Ovary (tissue), 9 donors: Measurements from ENCODE around the gene TULP1. TPM values are rescaled to one million over a fixed set of nuclear protein-coding genes. Genes with fewer than 3 reads are reported as not detected.

Experiments used
- DNase-seq, 5 donors: peaks; one replicate each; pipeline ENCODE4 v3.0.0-alpha.2; 2019 to 2020
- H3K27ac ChIP-seq, 2 donors: fragments of 200-600 bp; one replicate each; pipeline versions ENCODE4 v1.5.1 to v1.8.0; 2019 to 2022
- H3K27me3 ChIP-seq: fragments of 200-600 bp; one replicate; pipeline ENCODE4 v1.8.0; 2022
- H3K36me3 ChIP-seq: fragments of 200-600 bp; sonication (generic); one replicate; pipeline ENCODE4 v1.5.1; 2019
- H3K4me1 ChIP-seq: one replicate; pipeline ENCODE4 v1.8.1; 2013; ENCODE audit warnings: mild to moderate bottlenecking, moderate library complexity; ENCODE audit not compliant: insufficient read depth
- H3K4me3 ChIP-seq: fragments of 200-600 bp; sonication (generic); one replicate; pipeline ENCODE4 v1.5.1; 2017
- H3K9me3 ChIP-seq, 2 donors: fragments of 200-600 bp in 1 of 2; sonication (generic) in 1 of 2; one replicate each; pipeline versions ENCODE4 v1.5.1 to v1.8.1; 2013 to 2019; ENCODE audit warnings: mild to moderate bottlenecking in 1 of 2, moderate library complexity in 1 of 2
- EP300 ChIP-seq: sonication (generic); formaldehyde crosslinking; IDR thresholded peaks from one replicate; pipeline ENCODE4 v1.6.1; 2017; ENCODE audit warnings: antibody characterized with exemption
- POLR2A ChIP-seq: fragments of 450-650 bp; IDR thresholded peaks from one replicate; pipeline ENCODE4 v1.6.1; 2017; ENCODE audit warnings: antibody characterized with exemption, mild to moderate bottlenecking, moderate library complexity
- WGBS, 3 donors: extraction: QIAGEN DNeasy Blood & Tissue Kit in 1 of 3; methylation state at CpG; one replicate each; pipeline versions ENCODE4 v1.1.5 to v1.1.7; 2013 to 2017; 5-methylcytosine and 5-hydroxymethylcytosine counted together
- intact Hi-C, 4 donors: fragments of 100-400 bp; cut with DNase I; formaldehyde crosslinking; loops; one replicate each; pipeline versions ENCODE4 v1.11.0 to v1.15.1; 2022 to 2023
- polyA plus RNA-seq, 2 donors: library from polyadenylated mRNA; stranded (reverse); fragments of 200-250 nt in 1 of 2; fragments of 350-450 nt in 1 of 2; fragmentation: Illumina TruSeq in 1 of 2; extraction: RNeasy Lipid Tissue Mini Kit (QIAGEN cat#74804) in 1 of 2; gene quantifications; one replicate each; pipeline ENCODE4 v1.2.3, GENCODE V29; 2013 to 2014
- total RNA-seq, 7 donors: library from RNA; depleted of rRNA in 2 of 7; stranded (reverse); fragments of >200 nt in 2 of 7; fragmentation: NEBNext Ultra II Directional in 3 of 7; extraction: Animal tissue kit (Norgen Biotek cat#: 25700) in 3 of 7; gene quantifications; one replicate each; pipeline versions ENCODE4 v1.1.0 to v1.2.4, GENCODE V29; 2016 to 2023
- TF ChIP-seq, protein P1 (sequence below), 3 donors: fragments of 450-650 bp in 2 of 3; fragments of 200-600 bp in 1 of 3; IDR thresholded peaks; one replicate each; pipeline versions ENCODE4 v1.5.1 to v1.8.0; 2016 to 2022; ENCODE audit warnings: antibody characterized with exemption in 3 of 3, mild to moderate bottlenecking in 1 of 3
- donor health status: DM: no; HTN: no; CAD: no; lungs with moderate emphysema.
- donor health status: DM: no; HTN: no; CAD: no.
- donor health status: Bipolar disorder and iron deficiency.
- donor health status: DM: yes; HTN: yes; CAD: no.
- donor health status: DM: no; HTN: no; CAD: no.
- donor health status: DM: yes; HTN: yes; CAD: no.

The TULP1 gene
- total and polyA plus RNA-seq, 9 donors: 0.17 to 1.1 (median 0.45) TPM; not detected in 3

DNA sequence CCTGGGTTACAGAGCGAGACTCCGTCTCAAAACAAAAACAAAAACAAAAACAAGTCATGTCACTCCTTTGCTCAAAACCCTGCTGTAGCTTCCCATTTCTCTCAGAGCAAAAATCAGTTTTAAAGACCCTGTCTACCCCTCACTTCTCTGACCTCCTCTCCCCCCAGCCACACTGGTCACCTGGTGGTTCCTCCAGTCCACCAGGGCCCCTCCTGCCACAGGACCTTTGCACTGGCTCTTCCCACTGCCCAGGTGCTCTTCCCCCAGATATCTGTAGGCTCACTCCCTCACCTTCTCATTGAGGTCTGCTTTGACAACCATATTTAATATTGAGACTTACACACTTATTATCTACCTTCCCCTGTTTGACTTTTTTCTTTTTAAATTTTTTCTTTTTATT, 10.9 kb downstream of the TULP1 start:
- Histone ChIP-seq H3K4me1 (peaks cover 7% of the 10 kb centered on the region), H3K27me3 (no peaks in the 10 kb centered on the region), H3K4me3 (no peak overlapping the region), H3K27ac (no peak overlapping the region), H3K36me3 (no peaks in the 10 kb centered on the region), H3K9me3 (no peaks in the 10 kb centered on the region)
- DNase-seq: no peak
- intact Hi-C loops: no loop called here
- WGBS, 3 donors: 69 to 80% (median 74%) methylated on average over 2 of the region's 2 CpGs
- TF ChIP-seq, protein P1, sequence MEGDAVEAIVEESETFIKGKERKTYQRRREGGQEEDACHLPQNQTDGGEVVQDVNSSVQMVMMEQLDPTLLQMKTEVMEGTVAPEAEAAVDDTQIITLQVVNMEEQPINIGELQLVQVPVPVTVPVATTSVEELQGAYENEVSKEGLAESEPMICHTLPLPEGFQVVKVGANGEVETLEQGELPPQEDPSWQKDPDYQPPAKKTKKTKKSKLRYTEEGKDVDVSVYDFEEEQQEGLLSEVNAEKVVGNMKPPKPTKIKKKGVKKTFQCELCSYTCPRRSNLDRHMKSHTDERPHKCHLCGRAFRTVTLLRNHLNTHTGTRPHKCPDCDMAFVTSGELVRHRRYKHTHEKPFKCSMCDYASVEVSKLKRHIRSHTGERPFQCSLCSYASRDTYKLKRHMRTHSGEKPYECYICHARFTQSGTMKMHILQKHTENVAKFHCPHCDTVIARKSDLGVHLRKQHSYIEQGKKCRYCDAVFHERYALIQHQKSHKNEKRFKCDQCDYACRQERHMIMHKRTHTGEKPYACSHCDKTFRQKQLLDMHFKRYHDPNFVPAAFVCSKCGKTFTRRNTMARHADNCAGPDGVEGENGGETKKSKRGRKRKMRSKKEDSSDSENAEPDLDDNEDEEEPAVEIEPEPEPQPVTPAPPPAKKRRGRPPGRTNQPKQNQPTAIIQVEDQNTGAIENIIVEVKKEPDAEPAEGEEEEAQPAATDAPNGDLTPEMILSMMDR (IDR thresholded peaks at IDR 0.05): no peak
- TF ChIP-seq EP300 (no peak), POLR2A (no peak)

DNA sequence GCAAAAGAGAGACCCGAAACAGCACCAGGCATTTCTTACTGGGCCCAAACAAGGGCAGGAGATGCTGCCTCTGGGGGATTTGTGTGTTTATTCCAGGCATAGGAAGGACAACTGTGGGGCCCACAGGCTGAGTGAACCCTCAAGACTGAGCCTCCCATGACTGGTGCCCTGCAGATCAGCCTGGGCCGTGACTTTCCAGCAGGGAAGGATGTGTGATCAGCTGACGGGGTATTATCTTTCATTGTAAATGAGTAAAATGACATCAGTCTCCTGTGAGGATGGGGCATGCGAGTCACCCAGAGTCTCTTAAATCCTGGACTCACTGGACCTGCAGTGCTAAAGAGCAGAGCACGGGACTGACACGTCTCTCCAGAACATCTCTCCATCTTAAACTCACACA, 11.9 kb downstream of the TULP1 start:
- WGBS, 3 donors: 83 to 86% (median 85%) methylated on average over 6 of the region's 6 CpGs
- no peak for DNase-seq
- H3K27ac ChIP-seq: no peak overlapping the region
- H3K36me3 ChIP-seq: no peaks in the 10 kb centered on the region
- peaks cover 7% of the 10 kb centered on the region for H3K4me1 ChIP-seq
- intact Hi-C loops: no loop called here
- no peak overlapping the region for H3K4me3 ChIP-seq
- no peaks in the 10 kb centered on the region for H3K9me3 ChIP-seq
- no peaks in the 10 kb centered on the region for H3K27me3 ChIP-seq
- TF ChIP-seq, protein P1 (IDR thresholded peaks at IDR 0.05): no peak
- no peak for TF ChIP-seq EP300
- TF ChIP-seq POLR2A: no peak

DNA sequence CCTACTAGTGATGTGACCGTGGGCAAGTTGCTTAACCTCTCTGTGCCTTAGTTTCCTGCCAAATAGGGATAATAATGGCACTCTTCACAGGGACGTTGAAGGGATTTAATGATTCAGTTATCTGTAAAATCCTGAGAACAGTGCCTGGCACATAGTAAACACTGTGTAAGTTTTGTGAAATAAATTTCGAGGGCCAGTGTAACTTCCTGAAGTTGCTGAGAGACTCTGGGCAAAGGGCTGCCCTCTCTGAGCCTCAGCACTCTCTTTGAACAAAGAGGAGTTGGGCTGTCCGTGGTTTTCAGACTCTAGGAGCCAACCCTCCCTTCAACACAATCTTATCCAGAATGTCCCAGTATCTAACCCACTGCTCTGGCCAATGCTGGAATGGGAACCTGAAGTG, 13.3 kb downstream of the TULP1 start:
- no peak for DNase-seq
- WGBS, 3 donors: 88 to 90% (median 88%) methylated on average over 4 of the region's 4 CpGs
- intact Hi-C loops: loop anchor here in 1 of 4 donors (10.0 kb wide), 2 partner anchors 95 to 235 kb away; partner anchors contain the start of gene ARMC12
- no peak overlapping the region for H3K4me3 ChIP-seq
- H3K27ac ChIP-seq: no peak overlapping the region
- no peaks in the 10 kb centered on the region for H3K36me3 ChIP-seq
- H3K27me3 ChIP-seq: no peaks in the 10 kb centered on the region
- H3K4me1 ChIP-seq: peaks cover 13% of the 10 kb centered on the region
- H3K9me3 ChIP-seq: no peaks in the 10 kb centered on the region
- no peak for TF ChIP-seq EP300
- TF ChIP-seq, protein P1 (IDR thresholded peaks at IDR 0.05): no peak
- TF ChIP-seq POLR2A: no peak

DNA sequence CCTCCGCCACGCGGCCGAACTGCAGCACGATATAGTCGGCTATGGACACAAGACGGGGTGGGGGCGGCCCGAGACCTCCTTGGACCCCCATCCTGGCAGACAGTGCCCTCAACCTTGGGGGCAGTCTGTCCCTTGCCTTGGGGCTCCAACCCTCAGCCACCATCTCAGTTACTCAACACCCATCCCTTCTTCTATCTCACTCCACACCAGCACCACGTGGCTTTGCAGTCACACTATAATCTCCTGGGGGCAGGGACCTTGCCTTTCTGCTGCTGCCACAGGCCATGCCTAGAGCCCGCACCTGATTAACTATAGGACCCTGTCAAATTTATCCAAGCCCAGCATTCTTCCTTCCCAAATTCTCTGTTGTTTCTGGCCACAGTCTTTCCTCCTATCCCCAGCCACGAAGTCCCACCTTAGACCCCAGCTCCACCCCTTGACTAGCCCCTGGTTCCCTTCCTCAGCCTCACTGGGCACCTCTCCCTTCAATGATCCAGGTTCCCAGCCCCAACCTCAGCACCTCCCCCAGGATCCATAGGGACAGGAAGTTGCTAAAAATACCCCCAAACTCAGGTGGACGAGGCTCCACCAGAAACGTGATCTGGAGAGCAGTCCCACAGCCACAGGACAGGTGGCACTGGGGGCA, 14.2 kb downstream of the TULP1 start:
- 43 to 52% (median 52%) methylated on average over 12 to 14 of the region's 14 CpGs for WGBS, 3 donors
- H3K9me3 ChIP-seq: no peaks in the 10 kb centered on the region
- intact Hi-C loops: loop anchor here in 1 of 4 donors (10.0 kb wide), 2 partner anchors 96 to 236 kb away; partner anchors contain the start of gene ARMC12
- no peaks in the 10 kb centered on the region for H3K27me3 ChIP-seq
- H3K36me3 ChIP-seq: no peaks in the 10 kb centered on the region
- peak overlapping the region; percentile 95 for H3K4me3 ChIP-seq
- H3K4me1 ChIP-seq: peaks cover 18% of the 10 kb centered on the region
- peak overlapping the region; percentile 97 to 99 for H3K27ac ChIP-seq
- peak in 2 of 5 donors; percentile 31 to 56 for DNase-seq
- TF ChIP-seq POLR2A: no peak
- no peak for TF ChIP-seq EP300
- TF ChIP-seq, protein P1 (IDR thresholded peaks at IDR 0.05): no peak
